Activated naive CD8-positive, alpha-beta T cell treated with anti-CD3 and anti-CD28 coated beads, Interleukin-2, amount 50 U/mL, for 24 hours (primary cell): ENCODE data around the gene FOXO6.
A peak's percentile ranks its signal among the peaks of the same experiment; 100 is the strongest.

Experiments
- ATAC-seq: fragments of 150-1000 bp; cut with Tn5 transposase; one replicate; pipeline ENCODE4 v1.10.0; 2021
- DNase-seq: peaks from one replicate; pipeline ENCODE4 v3.0.0; 2021
- H3K27ac Mint-ChIP-seq: one replicate; pipeline ENCODE4 v1.8.0; 2021; ENCODE audit warnings: mild to moderate bottlenecking, mixed read lengths
- H3K27me3 Mint-ChIP-seq: one replicate; pipeline ENCODE4 v1.8.0; 2021; ENCODE audit warnings: mixed read lengths
- H3K36me3 Mint-ChIP-seq: one replicate; pipeline ENCODE4 v1.8.0; 2021; ENCODE audit warnings: low read depth, mixed read lengths
- H3K4me1 Mint-ChIP-seq: one replicate; pipeline ENCODE4 v1.8.0; 2021; ENCODE audit warnings: mixed read lengths
- H3K4me3 Mint-ChIP-seq: one replicate; pipeline ENCODE4 v1.8.0; 2021; ENCODE audit warnings: mild to moderate bottlenecking, moderate library complexity, mixed read lengths
- H3K9me3 Mint-ChIP-seq: one replicate; pipeline ENCODE4 v1.8.0; 2021; ENCODE audit warnings: mixed read lengths

The FOXO6 gene

GRCh38 chr1:41340655-41341364 lies 20.4 kb upstream of the FOXO6 start:
- Mint-ChIP-seq H3K27ac (no peak overlapping the region), H3K27me3 (peaks cover 35% of the 10 kb centered on the region), H3K9me3 (peaks cover 9% of the 10 kb centered on the region), H3K4me3 (no peak overlapping the region), H3K36me3 (no peaks in the 10 kb centered on the region), H3K4me1 (peaks cover 14% of the 10 kb centered on the region)
- DNase-seq (no peak), ATAC-seq (no peak)

GRCh38 chr1:41341365-41341683 lies 19.9 kb upstream of the FOXO6 start:
- ATAC-seq (no peak), DNase-seq (no peak)
- peaks cover 31% of the 10 kb centered on the region for H3K27me3 Mint-ChIP-seq
- H3K36me3 Mint-ChIP-seq, result no peaks in the 10 kb centered on the region
- no peak overlapping the region for H3K27ac Mint-ChIP-seq
- peaks cover 16% of the 10 kb centered on the region for H3K4me1 Mint-ChIP-seq
- H3K9me3 Mint-ChIP-seq, result peaks cover 9% of the 10 kb centered on the region
- H3K4me3 Mint-ChIP-seq, result no peak overlapping the region

- no peak for ATAC-seq
- peaks cover 9% of the 10 kb centered on the region for H3K9me3 Mint-ChIP-seq
- no peak for DNase-seq
- H3K27me3 Mint-ChIP-seq, result peaks cover 26% of the 10 kb centered on the region
- peaks cover 16% of the 10 kb centered on the region for H3K4me1 Mint-ChIP-seq
- H3K4me3 Mint-ChIP-seq, result no peak overlapping the region
- no peak overlapping the region for H3K27ac Mint-ChIP-seq
- H3K36me3 Mint-ChIP-seq, result no peaks in the 10 kb centered on the region
Observed at GRCh38 chr1:41341772-41342562, 19.3 kb upstream of the FOXO6 start.

- peaks cover 9% of the 10 kb centered on the region for H3K9me3 Mint-ChIP-seq
- no peak overlapping the region for H3K4me3 Mint-ChIP-seq
- H3K36me3 Mint-ChIP-seq, result no peaks in the 10 kb centered on the region
- DNase-seq (no peak), ATAC-seq (no peak)
- H3K4me1 Mint-ChIP-seq, result peaks cover 16% of the 10 kb centered on the region
- peaks cover 22% of the 10 kb centered on the region for H3K27me3 Mint-ChIP-seq
- no peak overlapping the region for H3K27ac Mint-ChIP-seq
Observed at GRCh38 chr1:41342774-41343355, 18.4 kb upstream of the FOXO6 start.

- no peak overlapping the region for H3K4me3 Mint-ChIP-seq
- peaks cover 16% of the 10 kb centered on the region for H3K4me1 Mint-ChIP-seq
- no peaks in the 10 kb centered on the region for H3K36me3 Mint-ChIP-seq
- peaks cover 4% of the 10 kb centered on the region for H3K9me3 Mint-ChIP-seq
- ATAC-seq (peak; percentile 58), DNase-seq (no peak)
- peak overlapping the region; percentile 81 for H3K27ac Mint-ChIP-seq
- H3K27me3 Mint-ChIP-seq, result peaks cover 14% of the 10 kb centered on the region
Observed at GRCh38 chr1:41343790-41344699, 17.2 kb upstream of the FOXO6 start.

GRCh38 chr1:41344708-41345159 lies 16.5 kb upstream of the FOXO6 start:
- ATAC-seq, result peak; percentile 75
- H3K4me1 Mint-ChIP-seq, result peaks cover 16% of the 10 kb centered on the region
- no peak overlapping the region for H3K4me3 Mint-ChIP-seq
- H3K27ac Mint-ChIP-seq, result peak overlapping the region; percentile 81
- H3K9me3 Mint-ChIP-seq, result no peaks in the 10 kb centered on the region
- DNase-seq, result no peak
- H3K27me3 Mint-ChIP-seq, result peaks cover 14% of the 10 kb centered on the region
- no peaks in the 10 kb centered on the region for H3K36me3 Mint-ChIP-seq

- Mint-ChIP-seq H3K36me3 (no peaks in the 10 kb centered on the region), H3K9me3 (no peaks in the 10 kb centered on the region), H3K27me3 (peaks cover 8% of the 10 kb centered on the region), H3K27ac (no peak overlapping the region), H3K4me1 (peaks cover 16% of the 10 kb centered on the region), H3K4me3 (no peak overlapping the region)
- DNase-seq (no peak), ATAC-seq (no peak)
Observed at GRCh38 chr1:41345434-41346075, 15.7 kb upstream of the FOXO6 start.

GRCh38 chr1:41347276-41347675 lies 14.0 kb upstream of the FOXO6 start:
- peaks cover 16% of the 10 kb centered on the region for H3K4me1 Mint-ChIP-seq
- DNase-seq (no peak), ATAC-seq (no peak)
- no peak overlapping the region for H3K4me3 Mint-ChIP-seq
- no peaks in the 10 kb centered on the region for H3K9me3 Mint-ChIP-seq
- no peaks in the 10 kb centered on the region for H3K36me3 Mint-ChIP-seq
- peaks cover 14% of the 10 kb centered on the region for H3K27me3 Mint-ChIP-seq
- no peak overlapping the region for H3K27ac Mint-ChIP-seq

GRCh38 chr1:41348394-41348793 lies 12.8 kb upstream of the FOXO6 start:
- Mint-ChIP-seq H3K27me3 (peaks cover 9% of the 10 kb centered on the region), H3K4me1 (peaks cover 16% of the 10 kb centered on the region), H3K9me3 (no peaks in the 10 kb centered on the region), H3K36me3 (no peaks in the 10 kb centered on the region), H3K4me3 (no peak overlapping the region), H3K27ac (no peak overlapping the region)
- ATAC-seq (no peak), DNase-seq (no peak)

- H3K9me3 Mint-ChIP-seq, result no peaks in the 10 kb centered on the region
- no peak overlapping the region for H3K27ac Mint-ChIP-seq
- no peaks in the 10 kb centered on the region for H3K36me3 Mint-ChIP-seq
- no peak overlapping the region for H3K4me3 Mint-ChIP-seq
- H3K4me1 Mint-ChIP-seq, result peaks cover 11% of the 10 kb centered on the region
- no peak for DNase-seq
- no peak for ATAC-seq
- peaks cover 6% of the 10 kb centered on the region for H3K27me3 Mint-ChIP-seq
Observed at GRCh38 chr1:41349361-41350054, 11.7 kb upstream of the FOXO6 start.

GRCh38 chr1:41350055-41350378 lies 11.2 kb upstream of the FOXO6 start:
- H3K27me3 Mint-ChIP-seq, result peaks cover 6% of the 10 kb centered on the region
- peaks cover 7% of the 10 kb centered on the region for H3K4me1 Mint-ChIP-seq
- no peaks in the 10 kb centered on the region for H3K36me3 Mint-ChIP-seq
- ATAC-seq (no peak), DNase-seq (no peak)
- H3K27ac Mint-ChIP-seq, result no peak overlapping the region
- H3K9me3 Mint-ChIP-seq, result no peaks in the 10 kb centered on the region
- H3K4me3 Mint-ChIP-seq, result no peak overlapping the region

- DNase-seq, result no peak
- H3K36me3 Mint-ChIP-seq, result no peaks in the 10 kb centered on the region
- H3K27me3 Mint-ChIP-seq, result peaks cover 6% of the 10 kb centered on the region
- H3K27ac Mint-ChIP-seq, result no peak overlapping the region
- no peak overlapping the region for H3K4me3 Mint-ChIP-seq
- H3K4me1 Mint-ChIP-seq, result peaks cover 5% of the 10 kb centered on the region
- ATAC-seq, result no peak
- no peaks in the 10 kb centered on the region for H3K9me3 Mint-ChIP-seq
Observed at GRCh38 chr1:41351262-41352151, 9.7 kb upstream of the FOXO6 start.

GRCh38 chr1:41353744-41354143 lies 7.5 kb upstream of the FOXO6 start:
- no peak for ATAC-seq
- no peak for DNase-seq
- H3K9me3 Mint-ChIP-seq, result no peaks in the 10 kb centered on the region
- H3K4me1 Mint-ChIP-seq, result peaks cover 5% of the 10 kb centered on the region
- H3K36me3 Mint-ChIP-seq, result no peaks in the 10 kb centered on the region
- peaks cover 10% of the 10 kb centered on the region for H3K27me3 Mint-ChIP-seq
- no peak overlapping the region for H3K27ac Mint-ChIP-seq
- no peak overlapping the region for H3K4me3 Mint-ChIP-seq
